Transverse colon (tissue), 4 donors: ENCODE data around the gene CCNH. TPM values are rescaled to one million over a fixed set of nuclear protein-coding genes. Genes with fewer than 3 reads are reported as not detected.

Experiments
- DNase-seq: peaks from one replicate; pipeline ENCODE4 v3.0.0-alpha.2; 2019
- H3K27ac ChIP-seq, 4 donors: fragments of 200-600 bp; sonication (generic); 2 replicates each; pipeline ENCODE4 v1.5.1; 2016 to 2018; ENCODE audit warnings: inconsistent platforms in 4 of 4
- H3K27me3 ChIP-seq: fragments of 200-600 bp; sonication (generic); 2 replicates; pipeline ENCODE4 v1.5.1; 2017; ENCODE audit warnings: inconsistent platforms
- H3K36me3 ChIP-seq, 4 donors: fragments of 200-600 bp; sonication (generic); 2 replicates each; pipeline ENCODE4 v1.5.1; 2017 to 2019; ENCODE audit warnings: inconsistent platforms in 4 of 4
- H3K4me1 ChIP-seq, 4 donors: fragments of 200-600 bp; sonication (generic); 2 replicates each; pipeline ENCODE4 v1.5.1; 2017 to 2020; ENCODE audit warnings: inconsistent platforms in 4 of 4
- H3K4me3 ChIP-seq, 4 donors: fragments of 200-600 bp; sonication (generic); 1 replicate in 1 of 4; 2 replicates in 3 of 4; pipeline versions ENCODE4 v1.5.1 to v1.6.1; 2017 to 2019; ENCODE audit warnings: inconsistent platforms in 4 of 4
- H3K9me3 ChIP-seq, 2 donors: fragments of 200-600 bp; sonication (generic); 2 replicates each; pipeline ENCODE4 v1.5.1; 2017 to 2019; ENCODE audit warnings: inconsistent platforms in 2 of 2
- EP300 ChIP-seq: sonication (generic); formaldehyde crosslinking; IDR thresholded peaks from one replicate; pipeline ENCODE4 v1.6.1; 2017; ENCODE audit warnings: antibody characterized with exemption, low read depth
- POLR2A ChIP-seq: fragments of 450-650 bp; IDR thresholded peaks from one replicate; pipeline ENCODE4 v1.6.1; 2016; ENCODE audit warnings: antibody characterized with exemption, mild to moderate bottlenecking, moderate library complexity
- POLR2AphosphoS5 ChIP-seq, 3 donors: sonication (generic); formaldehyde crosslinking; IDR thresholded peaks; one replicate each; pipeline ENCODE4 v1.6.1; 2016; ENCODE audit warnings: antibody characterized with exemption in 3 of 3
- WGBS, 2 donors: methylation state at CpG; one replicate each; pipeline ENCODE4 v1.1.5; 2018; ENCODE audit warnings: low coverage in 1 of 2; 5-methylcytosine and 5-hydroxymethylcytosine counted together
- in situ Hi-C, 4 donors: fragments of 200-750 bp; cut with MboI; loops; one replicate each; pipeline versions ENCODE4 v1.15.0 to v1.15.1; 2017; ENCODE audit warnings: low sequenced_read_pairs in 3 of 4, low pct_ligation_motif_present in 1 of 4, low pct_unique_long_range_greater_than_20kb in 1 of 4
- intact Hi-C: fragments of 100-400 bp; cut with DNase I; formaldehyde crosslinking; loops from one replicate; pipeline ENCODE4 v1.15.1; 2023; ENCODE audit warnings: low total_unique reads
- small RNA-seq, 4 donors: library from RNA; depleted of rRNA; stranded (forward); fragments of <200 nt; gene quantifications; one replicate each; pipeline ENCODE3, GENCODE V24; 2016
- total RNA-seq, 4 donors: library from RNA; depleted of rRNA; stranded (reverse); fragments of >200 nt; gene quantifications; one replicate each; pipeline ENCODE4 v1.1.0, GENCODE V29; 2016
- TF ChIP-seq, protein P1 (sequence below), 5 experiments: fragments of 200-600 bp in 3 of 5; fragments of 450-650 bp in 2 of 5; sonication (generic) in 3 of 5; IDR thresholded peaks; 1 replicate in 2 of 5; 2 replicates in 3 of 5; pipeline ENCODE4 v1.5.1; 2016 to 2017; ENCODE audit warnings: antibody characterized with exemption in 5 of 5, inconsistent platforms in 3 of 5, mild to moderate bottlenecking in 2 of 5, moderate library complexity in 1 of 5

The CCNH gene
- total RNA-seq, 4 donors from 2014 or later, result 23.9 to 163 (median 68.3) TPM

DNA sequence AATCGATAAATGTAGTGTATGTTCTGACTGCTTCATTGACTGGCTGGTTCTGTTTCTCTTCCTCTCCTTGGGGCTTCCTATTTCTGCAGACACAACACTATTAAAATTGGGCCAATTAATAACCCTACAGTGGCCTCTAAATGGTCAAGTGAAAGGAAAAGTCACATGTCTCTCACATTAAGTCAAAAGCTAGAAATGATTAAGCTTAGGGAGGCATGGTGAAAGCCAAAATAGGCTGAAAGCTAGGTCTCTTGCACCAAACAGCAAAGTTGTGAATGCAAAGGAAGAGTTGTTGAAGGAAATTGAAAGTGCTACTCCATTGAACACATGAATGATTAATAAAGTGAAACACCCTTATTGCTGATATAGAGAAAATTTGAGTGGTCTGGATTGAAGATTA lies 58.2 kb downstream of the CCNH start:
- intact Hi-C loops, result no loop called here
- 86 to 97% methylated on average over 1 of the region's 1 CpG for WGBS, 2 donors
- in situ Hi-C loops, result no loop called here

DNA sequence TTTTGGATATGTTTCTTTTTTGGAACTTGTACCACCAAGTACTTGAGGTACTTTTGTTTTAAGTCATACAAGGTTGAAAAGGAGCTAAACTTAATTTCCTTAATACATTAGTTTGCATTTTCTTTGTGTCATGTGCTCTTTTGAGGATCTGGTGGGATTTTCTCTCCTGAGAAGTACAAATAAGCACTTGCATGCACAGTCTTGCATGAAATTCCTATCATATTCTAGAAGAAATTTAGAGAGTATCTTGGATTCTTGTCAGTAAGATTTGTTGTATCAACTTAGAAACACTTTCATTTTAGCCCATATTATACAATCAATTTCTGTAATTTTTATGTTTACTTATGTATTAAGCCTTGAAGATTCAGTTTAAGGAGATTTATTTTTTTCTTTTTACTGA lies 64.9 kb downstream of the CCNH start:
- in situ Hi-C loops, result no loop called here
- no peak overlapping the region for H3K27ac ChIP-seq
- DNase-seq, result no peak

More for the DNA sequence above, 58.2 kb downstream of the CCNH start:
- Histone ChIP-seq H3K9me3 (no peaks in the 10 kb centered on the region), H3K36me3 (peaks cover 0 to 18% (median under 1%) of the 10 kb centered on the region in 4 donors), H3K4me3 (no peak overlapping the region), H3K27me3 (no peaks in the 10 kb centered on the region), H3K27ac (no peak overlapping the region), H3K4me1 (no peaks in the 10 kb centered on the region)
- no peak for DNase-seq
- TF ChIP-seq, protein P1, sequence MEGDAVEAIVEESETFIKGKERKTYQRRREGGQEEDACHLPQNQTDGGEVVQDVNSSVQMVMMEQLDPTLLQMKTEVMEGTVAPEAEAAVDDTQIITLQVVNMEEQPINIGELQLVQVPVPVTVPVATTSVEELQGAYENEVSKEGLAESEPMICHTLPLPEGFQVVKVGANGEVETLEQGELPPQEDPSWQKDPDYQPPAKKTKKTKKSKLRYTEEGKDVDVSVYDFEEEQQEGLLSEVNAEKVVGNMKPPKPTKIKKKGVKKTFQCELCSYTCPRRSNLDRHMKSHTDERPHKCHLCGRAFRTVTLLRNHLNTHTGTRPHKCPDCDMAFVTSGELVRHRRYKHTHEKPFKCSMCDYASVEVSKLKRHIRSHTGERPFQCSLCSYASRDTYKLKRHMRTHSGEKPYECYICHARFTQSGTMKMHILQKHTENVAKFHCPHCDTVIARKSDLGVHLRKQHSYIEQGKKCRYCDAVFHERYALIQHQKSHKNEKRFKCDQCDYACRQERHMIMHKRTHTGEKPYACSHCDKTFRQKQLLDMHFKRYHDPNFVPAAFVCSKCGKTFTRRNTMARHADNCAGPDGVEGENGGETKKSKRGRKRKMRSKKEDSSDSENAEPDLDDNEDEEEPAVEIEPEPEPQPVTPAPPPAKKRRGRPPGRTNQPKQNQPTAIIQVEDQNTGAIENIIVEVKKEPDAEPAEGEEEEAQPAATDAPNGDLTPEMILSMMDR (IDR thresholded peaks at IDR 0.05), result no peak
- TF ChIP-seq EP300, result no peak
- no peak for TF ChIP-seq POLR2AphosphoS5 (IDR thresholded peaks at IDR 0.05)
- TF ChIP-seq POLR2A, result no peak

GRCh38 chr5:87347272-87347671 lies 65.5 kb downstream of the CCNH start:
- 67 to 70% methylated on average over 1 of the region's 1 CpG for WGBS, 2 donors
- Histone ChIP-seq H3K27ac (no peak overlapping the region), H3K36me3 (peaks cover 0 to 14% (median 0%) of the 10 kb centered on the region in 4 donors), H3K4me3 (no peak overlapping the region), H3K9me3 (no peaks in the 10 kb centered on the region), H3K4me1 (no peaks in the 10 kb centered on the region), H3K27me3 (no peaks in the 10 kb centered on the region)
- intact Hi-C loops (no loop called here), in situ Hi-C loops (no loop called here)
- DNase-seq, result no peak
- TF ChIP-seq POLR2AphosphoS5 (IDR thresholded peaks at IDR 0.05), result no peak
- no peak for TF ChIP-seq EP300
- TF ChIP-seq POLR2A, result no peak
- TF ChIP-seq, protein P1 (IDR thresholded peaks at IDR 0.05), result no peak

More for the DNA sequence above, 64.9 kb downstream of the CCNH start:
- H3K4me1 ChIP-seq, result no peaks in the 10 kb centered on the region
- peaks cover 0 to 14% (median under 1%) of the 10 kb centered on the region in 4 donors for H3K36me3 ChIP-seq
- no peaks in the 10 kb centered on the region for H3K27me3 ChIP-seq
- H3K9me3 ChIP-seq, result no peaks in the 10 kb centered on the region
- TF ChIP-seq POLR2A (no peak), POLR2AphosphoS5 (IDR thresholded peaks at IDR 0.05) (no peak), EP300 (no peak)
- TF ChIP-seq, protein P1 (IDR thresholded peaks at IDR 0.05), result no peak
- intact Hi-C loops, result no loop called here
- H3K4me3 ChIP-seq, result no peak overlapping the region

Small RNAs within 50 kb of the gene (small RNA-seq; reads per million reads assigned to genes)
- gene RNU6-727P, result 0 to 0.14 (median 0) reads per million in 4 donors

Other genes with a start within 250 kb of the CCNH start
- 10 to 100 TPM; 22.3 to 33.3 (median 28.2) TPM for gene RASA1, start 145.0 kb downstream of the CCNH start, total RNA-seq